Panc1 (cell line): ENCODE measurements around the gene TRPC4AP. TPM values are rescaled to one million over a fixed set of nuclear protein-coding genes. Genes with fewer than 3 reads are reported as not detected.

Experiments
- ATAC-seq: fragments of 200-7000 bp; cut with Tn5 transposase; 2 replicates; pipeline ENCODE4 v1.9.1; 2020; ENCODE audit warnings: mild to moderate bottlenecking, moderate library complexity
- BruUV-seq: library from RNA; stranded (reverse); fragments of 400-500 nt; replicated peaks from 2 replicates; lab custom pipeline; 2021; lab: Mats Ljungman, UMichigan
- CTCF ChIA-PET: fragments of 300-600 bp; sonication (Branson Sonifier 250); formaldehyde crosslinking; loops from one replicate; lab custom pipeline; 2022; ENCODE audit warnings: antibody characterized with exemption; lab: Charles Lee
- POLR2A ChIA-PET: fragments of 300-600 bp; sonication (Branson Sonifier 250); formaldehyde crosslinking; loops from one replicate; lab custom pipeline; 2022; ENCODE audit warnings: antibody characterized with exemption; lab: Charles Lee
- DNase-seq: peaks from one replicate; pipeline ENCODE4 v3.0.0-alpha.2; 2010; ENCODE audit warnings: low read depth, low spot score
- H3K27ac ChIP-seq: 2 replicates; pipeline ENCODE4 v1.5.1; 2011; ENCODE audit warnings: mild to moderate bottlenecking, low read length, inconsistent platforms
- H3K27me3 ChIP-seq: fragments of 200-500 bp; sonication (Bioruptor generic); 2 replicates; pipeline ENCODE4 v1.6.0; 2014; ENCODE audit warnings: low read length, inconsistent platforms; ENCODE audit not compliant: control insufficient read depth, insufficient read depth
- H3K36me3 ChIP-seq: fragments of 200-500 bp; sonication (Bioruptor generic); 2 replicates; pipeline ENCODE4 v1.5.1; 2014; ENCODE audit warnings: inconsistent platforms, mild to moderate bottlenecking, low read length, moderate library complexity; ENCODE audit not compliant: control insufficient read depth, insufficient read depth
- H3K4me1 ChIP-seq: 2 replicates; pipeline ENCODE4 v1.5.1; 2011; ENCODE audit warnings: inconsistent platforms, mild to moderate bottlenecking, low read length, moderate library complexity; ENCODE audit not compliant: control insufficient read depth, insufficient read depth
- H3K4me3 ChIP-seq, 2 experiments: 2 replicates each; pipeline ENCODE4 v1.5.1; 2011 to 2012; ENCODE audit warnings: low read depth in 2 of 2, low read length in 2 of 2, mild to moderate bottlenecking in 2 of 2, inconsistent platforms in 1 of 2, moderate library complexity in 1 of 2
- H3K9me3 ChIP-seq: fragments of 200-500 bp; sonication (Bioruptor generic); 2 replicates; pipeline ENCODE4 v1.5.1; 2014; ENCODE audit warnings: low read depth, mild to moderate bottlenecking, inconsistent platforms, low read length, moderate library complexity; ENCODE audit not compliant: control insufficient read depth, insufficient read depth
- POLR2AphosphoS5 ChIP-seq: IDR thresholded peaks from 2 replicates; pipeline ENCODE4 v1.6.1; 2012; ENCODE audit warnings: mild to moderate bottlenecking, low read depth, low read length, moderate library complexity
- SIN3A ChIP-seq: IDR thresholded peaks from 2 replicates; pipeline ENCODE4 v1.6.1; 2012; ENCODE audit warnings: low read depth, mild to moderate bottlenecking, low read length, moderate library complexity, borderline replicate concordance; ENCODE audit not compliant: insufficient read depth
- TCF7L2 ChIP-seq: IDR thresholded peaks from 2 replicates; pipeline ENCODE4 v1.6.1; 2011; ENCODE audit warnings: mild to moderate bottlenecking, low read depth, low read length, inconsistent platforms
- in situ Hi-C: cut with HindIII; loops from 2 replicates; pipeline ENCODE4 v1.10.0; 2016; ENCODE audit warnings: low sequenced_read_pairs, low pct_unique_long_range_greater_than_20kb
- intact Hi-C: fragments of 100-400 bp; cut with micrococcal nuclease; formaldehyde crosslinking; loops from one replicate; pipeline ENCODE4 v1.10.0; 2022; ENCODE audit not compliant: unreplicated experiment
- total RNA-seq: library from RNA; stranded (reverse); gene quantifications from one replicate; pipeline ENCODE4 v1.2.1, GENCODE V29; 2021; ENCODE audit not compliant: unreplicated experiment
- TF ChIP-seq, protein P1 (sequence below), 2 experiments: IDR thresholded peaks; 2 replicates each; pipeline ENCODE4 v1.6.1; 2011 to 2012; ENCODE audit warnings: low read depth in 2 of 2, control low read depth in 1 of 2, low read length in 1 of 2, mild to moderate bottlenecking in 1 of 2, moderate library complexity in 1 of 2; ENCODE audit not compliant: insufficient read depth in 1 of 2
- TF ChIP-seq, protein P2 (sequence below): fragments of 450-650 bp; IDR thresholded peaks from 2 replicates; pipeline ENCODE4 v1.5.1; 2017; ENCODE audit warnings: mild to moderate bottlenecking

The TRPC4AP gene
- total RNA-seq, 1 experiment from 2014 or later: 48.4 TPM

DNA sequence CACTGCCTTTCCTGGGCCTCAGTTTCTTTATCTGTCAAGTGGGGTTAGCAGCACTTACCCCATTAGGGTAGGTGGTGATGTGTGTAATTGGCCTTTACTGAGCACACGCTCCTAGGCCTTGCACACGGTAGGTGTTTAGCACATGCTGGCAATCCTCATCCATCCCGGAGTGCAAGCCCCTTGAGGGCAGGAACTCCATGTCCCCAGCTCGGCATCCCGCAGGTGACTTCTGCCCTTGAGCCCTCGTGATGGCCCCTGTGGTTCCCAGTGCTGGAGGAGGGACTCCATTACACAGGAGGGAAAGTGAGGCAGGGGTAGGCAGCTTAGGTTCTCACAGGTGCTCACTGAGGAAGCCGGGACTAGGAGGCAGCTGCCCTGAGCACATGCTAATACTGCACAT, 96.9 kb downstream of the TRPC4AP start:
- no peak for ATAC-seq

DNA sequence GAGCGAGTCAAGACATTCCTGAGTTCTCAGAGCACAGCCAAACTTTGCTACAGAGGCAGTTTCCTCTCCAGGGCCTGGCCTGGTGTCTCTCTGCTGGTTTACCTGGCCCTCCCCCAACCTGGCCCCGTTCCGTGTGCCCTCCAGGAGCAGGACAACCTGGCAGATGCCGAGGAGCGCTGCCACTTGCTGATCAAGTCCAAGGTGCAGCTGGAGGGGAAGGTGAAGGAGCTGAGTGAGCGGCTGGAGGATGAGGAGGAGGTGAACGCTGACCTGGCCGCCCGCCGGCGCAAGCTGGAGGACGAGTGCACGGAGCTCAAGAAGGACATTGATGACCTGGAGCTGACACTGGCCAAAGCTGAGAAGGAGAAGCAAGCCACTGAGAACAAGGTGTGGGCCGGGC, 97.4 kb downstream of the TRPC4AP start:
- BruUV-seq: no TSS peak
- no peak overlapping the region for H3K4me3 ChIP-seq
- ATAC-seq (no peak), DNase-seq (no peak)
- intact Hi-C loops (no loop called here), in situ Hi-C loops (no loop called here)
- H3K27ac ChIP-seq: no peak overlapping the region
- no peaks in the 10 kb centered on the region for H3K36me3 ChIP-seq
- no peaks in the 10 kb centered on the region for H3K9me3 ChIP-seq
- CTCF ChIA-PET: no interaction called here
- no peaks in the 10 kb centered on the region for H3K4me1 ChIP-seq
- POLR2A ChIA-PET: no interaction called here
- no peaks in the 10 kb centered on the region for H3K27me3 ChIP-seq
- no peak for TF ChIP-seq TCF7L2
- no peak for TF ChIP-seq POLR2AphosphoS5
- TF ChIP-seq, protein P1, sequence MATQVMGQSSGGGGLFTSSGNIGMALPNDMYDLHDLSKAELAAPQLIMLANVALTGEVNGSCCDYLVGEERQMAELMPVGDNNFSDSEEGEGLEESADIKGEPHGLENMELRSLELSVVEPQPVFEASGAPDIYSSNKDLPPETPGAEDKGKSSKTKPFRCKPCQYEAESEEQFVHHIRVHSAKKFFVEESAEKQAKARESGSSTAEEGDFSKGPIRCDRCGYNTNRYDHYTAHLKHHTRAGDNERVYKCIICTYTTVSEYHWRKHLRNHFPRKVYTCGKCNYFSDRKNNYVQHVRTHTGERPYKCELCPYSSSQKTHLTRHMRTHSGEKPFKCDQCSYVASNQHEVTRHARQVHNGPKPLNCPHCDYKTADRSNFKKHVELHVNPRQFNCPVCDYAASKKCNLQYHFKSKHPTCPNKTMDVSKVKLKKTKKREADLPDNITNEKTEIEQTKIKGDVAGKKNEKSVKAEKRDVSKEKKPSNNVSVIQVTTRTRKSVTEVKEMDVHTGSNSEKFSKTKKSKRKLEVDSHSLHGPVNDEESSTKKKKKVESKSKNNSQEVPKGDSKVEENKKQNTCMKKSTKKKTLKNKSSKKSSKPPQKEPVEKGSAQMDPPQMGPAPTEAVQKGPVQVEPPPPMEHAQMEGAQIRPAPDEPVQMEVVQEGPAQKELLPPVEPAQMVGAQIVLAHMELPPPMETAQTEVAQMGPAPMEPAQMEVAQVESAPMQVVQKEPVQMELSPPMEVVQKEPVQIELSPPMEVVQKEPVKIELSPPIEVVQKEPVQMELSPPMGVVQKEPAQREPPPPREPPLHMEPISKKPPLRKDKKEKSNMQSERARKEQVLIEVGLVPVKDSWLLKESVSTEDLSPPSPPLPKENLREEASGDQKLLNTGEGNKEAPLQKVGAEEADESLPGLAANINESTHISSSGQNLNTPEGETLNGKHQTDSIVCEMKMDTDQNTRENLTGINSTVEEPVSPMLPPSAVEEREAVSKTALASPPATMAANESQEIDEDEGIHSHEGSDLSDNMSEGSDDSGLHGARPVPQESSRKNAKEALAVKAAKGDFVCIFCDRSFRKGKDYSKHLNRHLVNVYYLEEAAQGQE (IDR thresholded peaks at IDR 0.05; ENCODE audit: insufficient read depth in 1 of 2, low read depth in 2 of 2, low read length in 1 of 2): no peak
- TF ChIP-seq SIN3A: no peak
- TF ChIP-seq, protein P2, sequence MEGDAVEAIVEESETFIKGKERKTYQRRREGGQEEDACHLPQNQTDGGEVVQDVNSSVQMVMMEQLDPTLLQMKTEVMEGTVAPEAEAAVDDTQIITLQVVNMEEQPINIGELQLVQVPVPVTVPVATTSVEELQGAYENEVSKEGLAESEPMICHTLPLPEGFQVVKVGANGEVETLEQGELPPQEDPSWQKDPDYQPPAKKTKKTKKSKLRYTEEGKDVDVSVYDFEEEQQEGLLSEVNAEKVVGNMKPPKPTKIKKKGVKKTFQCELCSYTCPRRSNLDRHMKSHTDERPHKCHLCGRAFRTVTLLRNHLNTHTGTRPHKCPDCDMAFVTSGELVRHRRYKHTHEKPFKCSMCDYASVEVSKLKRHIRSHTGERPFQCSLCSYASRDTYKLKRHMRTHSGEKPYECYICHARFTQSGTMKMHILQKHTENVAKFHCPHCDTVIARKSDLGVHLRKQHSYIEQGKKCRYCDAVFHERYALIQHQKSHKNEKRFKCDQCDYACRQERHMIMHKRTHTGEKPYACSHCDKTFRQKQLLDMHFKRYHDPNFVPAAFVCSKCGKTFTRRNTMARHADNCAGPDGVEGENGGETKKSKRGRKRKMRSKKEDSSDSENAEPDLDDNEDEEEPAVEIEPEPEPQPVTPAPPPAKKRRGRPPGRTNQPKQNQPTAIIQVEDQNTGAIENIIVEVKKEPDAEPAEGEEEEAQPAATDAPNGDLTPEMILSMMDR: no peak

More for the DNA sequence above, 96.9 kb downstream of the TRPC4AP start:
- intact Hi-C loops: no loop called here
- H3K36me3 ChIP-seq: no peaks in the 10 kb centered on the region
- ChIA-PET CTCF (no interaction called here), POLR2A (no interaction called here)
- no peak for DNase-seq
- TF ChIP-seq TCF7L2: no peak
- TF ChIP-seq, protein P1 (IDR thresholded peaks at IDR 0.05; ENCODE audit: insufficient read depth in 1 of 2, low read depth in 2 of 2, low read length in 1 of 2): no peak
- TF ChIP-seq, protein P2: no peak
- TF ChIP-seq POLR2AphosphoS5: no peak
- TF ChIP-seq SIN3A: no peak
- no TSS peak for BruUV-seq
- H3K4me1 ChIP-seq: no peaks in the 10 kb centered on the region
- no peak overlapping the region for H3K4me3 ChIP-seq
- H3K27me3 ChIP-seq: no peaks in the 10 kb centered on the region
- H3K9me3 ChIP-seq: no peaks in the 10 kb centered on the region
- no peak overlapping the region for H3K27ac ChIP-seq
- in situ Hi-C loops: no loop called here
